HG03460 (cell line): Measurements from ENCODE around the gene KRTAP19-6.
"Not testable (repeated sequence)": the region's sequence is repeated elsewhere in the genome, so short reads cannot be mapped to it uniquely, and the experiment has no call there.

Source experiments
- ATAC-seq: cut with Tn5 transposase; IDR thresholded peaks from one replicate; pipeline ENCODE4 v1.9.1; 2021; ENCODE audit not compliant: unreplicated experiment

Gene KRTAP19-6

GRCh38 chr21:30541764-30542163 lies at the start of gene KRTAP19-6:
TSS of gene KRTAP19-6 (minus strand) at chr21:30541864. CDS start at chr21:30541833, 31 bp downstream.
- no peak for ATAC-seq

GRCh38 chr21:30590297-30590696 lies 48.6 kb upstream of the KRTAP19-6 start, which contains the start of gene KRTAP22-2:
TSS of gene KRTAP22-2 (minus strand) at chr21:30590397.
- ATAC-seq, result no peak

- ATAC-seq, result no peak
These were observed 41.2 kb upstream of the KRTAP19-6 start for GRCh38 chr21:30582870-30583269.

- ATAC-seq, result no peak
These were observed 38.5 kb upstream of the KRTAP19-6 start for GRCh38 chr21:30580132-30580531.

- no peak for ATAC-seq
These were observed 37.7 kb upstream of the KRTAP19-6 start for GRCh38 chr21:30579346-30579745.

GRCh38 chr21:30577766-30578165 lies 36.1 kb upstream of the KRTAP19-6 start:
- no peak for ATAC-seq

- no peak for ATAC-seq
These were observed 26.0 kb upstream of the KRTAP19-6 start for GRCh38 chr21:30567617-30568016.

GRCh38 chr21:30563630-30564029 lies 22.0 kb upstream of the KRTAP19-6 start:
- ATAC-seq, result no peak

- ATAC-seq, result no peak
These were observed 21.4 kb upstream of the KRTAP19-6 start for GRCh38 chr21:30563072-30563471.

- ATAC-seq, result no peak
These were observed 20.3 kb upstream of the KRTAP19-6 start for GRCh38 chr21:30561957-30562356.

- ATAC-seq, result no peak
These were observed 19.7 kb upstream of the KRTAP19-6 start, which contains the start of gene KRTAP19-7 for GRCh38 chr21:30561264-30561895. TSS of gene KRTAP19-7 (minus strand) at chr21:30561314. CDS start at chr21:30561289, 25 bp downstream.

- no peak for ATAC-seq
These were observed 13.4 kb upstream of the KRTAP19-6 start for GRCh38 chr21:30555095-30555494.

- no peak for ATAC-seq
These were observed 11.1 kb upstream of the KRTAP19-6 start for GRCh38 chr21:30552782-30553181.

GRCh38 chr21:30518876-30519275 lies 22.8 kb downstream of the KRTAP19-6 start:
- ATAC-seq, result no peak

GRCh38 chr21:30515681-30516080 lies 26.0 kb downstream of the KRTAP19-6 start:
- no peak for ATAC-seq

- not testable (repeated sequence) for ATAC-seq
These were observed 36.0 kb downstream of the KRTAP19-6 start for GRCh38 chr21:30505621-30506205.

- no peak for ATAC-seq
These were observed 39.6 kb downstream of the KRTAP19-6 start, which contains the start of gene KRTAP19-5 for GRCh38 chr21:30502041-30502440. TSS of gene KRTAP19-5 (minus strand) at chr21:30502141. CDS start at chr21:30502090, 51 bp downstream.

GRCh38 chr21:30497065-30497464 lies 44.6 kb downstream of the KRTAP19-6 start, which contains the start of gene KRTAP19-4:
TSS of gene KRTAP19-4 (minus strand) at chr21:30497165. CDS start at chr21:30497110, 55 bp downstream.
- no peak for ATAC-seq

GRCh38 chr21:30491963-30492428 lies 49.7 kb downstream of the KRTAP19-6 start, which contains the start of gene KRTAP19-3:
TSS of gene KRTAP19-3 (minus strand) at chr21:30492013. CDS start at chr21:30491957, 56 bp downstream.
- no peak for ATAC-seq
